GM12878 (cell line): Measurements from ENCODE around the gene IFI27L2. TPM values are rescaled to one million over a fixed set of nuclear protein-coding genes. Genes with fewer than 3 reads are reported as not detected.

ENCODE experiments used
- ATAC-seq: fragments of 200-7000 bp; cut with Tn5 transposase; 3 replicates; pipeline ENCODE4 v1.9.1; 2020; ENCODE audit warnings: mild to moderate bottlenecking, moderate library complexity
- BruUV-seq: library from RNA; stranded (reverse); fragments of 400-500 nt; replicated peaks from 2 replicates; lab custom pipeline; 2021; lab: Mats Ljungman, UMichigan
- CTCF ChIA-PET: fragments of 300-600 bp; sonication (Branson Sonifier 250); formaldehyde crosslinking; extraction: SDS; loops from one replicate; lab custom pipeline; 2021; ENCODE audit warnings: inconsistent platforms; lab: Yijun Ruan, JAX
- POLR2A ChIA-PET: fragments of 350-600 bp; formaldehyde crosslinking; extraction: SDS; loops from one replicate; lab custom pipeline; 2021; ENCODE audit warnings: inconsistent platforms; lab: Charles Lee
- RAD21 ChIA-PET: fragments of 300-600 bp; sonication (Branson Sonifier 250); formaldehyde crosslinking; loops from one replicate; lab custom pipeline; 2023; ENCODE audit warnings: antibody characterized with exemption; ENCODE audit not compliant: unreplicated experiment; lab: Charles Lee
- SMC1A ChIA-PET: fragments of 300-600 bp; sonication (Branson Sonifier 250); formaldehyde crosslinking; loops from one replicate; lab custom pipeline; 2023; ENCODE audit not compliant: unreplicated experiment, uncharacterized antibody; lab: Charles Lee
- DNase-seq: peaks from one replicate; pipeline ENCODE4 v3.0.0-alpha.2; 2011; ENCODE audit warnings: low read depth, low spot score
- FAIRE-seq: peaks from 3 replicates; lab custom pipeline; 2011; peaks lifted over from hg19 to GRCh38; lab: Jason Lieb, UNC
- H2AFZ ChIP-seq: 2 replicates; pipeline ENCODE4 v1.6.0; 2011; ENCODE audit warnings: low read depth, low read length, control low read depth; ENCODE audit not compliant: control insufficient read depth
- H3K27ac ChIP-seq: 2 replicates; pipeline ENCODE4 v1.5.1; 2011; ENCODE audit warnings: control low read depth; ENCODE audit not compliant: control insufficient read depth, insufficient read depth
- H3K27me3 ChIP-seq, 2 experiments: replicated peaks in 1 of 2; 2 replicates each; pipeline versions ENCODE4 v1.6.0 to v1.6.1; 2011; ENCODE audit warnings: low read length in 1 of 2; ENCODE audit not compliant: control insufficient read depth in 2 of 2, insufficient read depth in 2 of 2
- H3K36me3 ChIP-seq, 2 experiments: 2 replicates each; pipeline ENCODE4 v1.5.1; 2011; ENCODE audit warnings: low read length in 1 of 2; ENCODE audit not compliant: control insufficient read depth in 2 of 2, insufficient read depth in 2 of 2
- H3K4me1 ChIP-seq: 2 replicates; pipeline ENCODE4 v1.6.1; 2011; ENCODE audit warnings: mild to moderate bottlenecking, low read length, moderate library complexity, mixed read lengths; ENCODE audit not compliant: control insufficient read depth, insufficient read depth
- H3K4me2 ChIP-seq: 2 replicates; pipeline ENCODE4 v1.6.0; 2011; ENCODE audit warnings: control low read depth; ENCODE audit not compliant: control insufficient read depth, insufficient read depth
- H3K4me3 ChIP-seq: fragments of 200-600 bp; sonication (generic); 2 replicates; pipeline ENCODE4 v1.5.1; 2016
- H3K79me2 ChIP-seq: 2 replicates; pipeline ENCODE4 v1.6.0; 2011; ENCODE audit warnings: low read length; ENCODE audit not compliant: control insufficient read depth, insufficient read depth
- H3K9ac ChIP-seq: 2 replicates; pipeline ENCODE4 v1.8.0; 2011; ENCODE audit warnings: low read length, control low read depth, mixed read lengths; ENCODE audit not compliant: control insufficient read depth, insufficient read depth
- H3K9me3 ChIP-seq: replicated peaks from 3 replicates; pipeline ENCODE4 v1.5.1; 2011; ENCODE audit warnings: mild to moderate bottlenecking, low read length; ENCODE audit not compliant: control insufficient read depth, insufficient read depth
- H4K20me1 ChIP-seq: 2 replicates; pipeline ENCODE4 v1.6.0; 2011; ENCODE audit not compliant: control insufficient read depth, insufficient read depth
- CHD2 ChIP-seq: IDR thresholded peaks from 2 replicates; pipeline ENCODE4 v1.6.1; 2011; ENCODE audit warnings: low read depth, low read length, improper control_type of control experiment, borderline replicate concordance
- CREB1 ChIP-seq: IDR thresholded peaks from 2 replicates; pipeline ENCODE4 v1.6.1; 2012; ENCODE audit warnings: low read depth, mild to moderate bottlenecking, inconsistent platforms
- E2F4 ChIP-seq: IDR thresholded peaks from 2 replicates; pipeline ENCODE4 v1.6.1; 2012; ENCODE audit warnings: low read depth, low read length, improper control_type of control experiment
- HDAC6 ChIP-seq: fragments of 200-600 bp; sonication (generic); IDR thresholded peaks from one replicate; pipeline ENCODE4 v1.8.0; 2017; ENCODE audit warnings: antibody characterized with exemption; ENCODE audit not compliant: unreplicated experiment
- IRF4 ChIP-seq: IDR thresholded peaks from 2 replicates; pipeline ENCODE4 v1.6.1; 2011; ENCODE audit warnings: low read depth, low read length
- LARP7 ChIP-seq: fragments of 450-650 bp; IDR thresholded peaks from 2 replicates; pipeline ENCODE4 v1.6.1; 2017; ENCODE audit warnings: mild to moderate bottlenecking
- MEF2B ChIP-seq: fragments of 450-650 bp; IDR thresholded peaks from 2 replicates; pipeline ENCODE4 v1.6.1; 2018; ENCODE audit warnings: mild to moderate bottlenecking, moderate library complexity; ENCODE audit not compliant: partially characterized antibody, poor library complexity, severe bottlenecking
- MYB ChIP-seq: fragments of 150-350 bp; IDR thresholded peaks from 2 replicates; pipeline ENCODE4 v1.6.1; 2014; ENCODE audit warnings: mild to moderate bottlenecking, low read depth, low read length, borderline replicate concordance
- NFYB ChIP-seq: IDR thresholded peaks from 2 replicates; pipeline ENCODE4 v1.6.1; 2011; ENCODE audit warnings: low read depth, mild to moderate bottlenecking, low read length, improper control_type of control experiment, moderate library complexity; ENCODE audit not compliant: insufficient read depth
- NR2C1 ChIP-seq: fragments of 450-650 bp; IDR thresholded peaks from 2 replicates; pipeline ENCODE4 v1.6.1; 2017; ENCODE audit warnings: antibody characterized with exemption, mild to moderate bottlenecking, moderate library complexity
- NR2F1 ChIP-seq: fragments of 450-650 bp; conservative IDR thresholded peaks from 2 replicates; pipeline ENCODE4 v1.6.1; 2017; ENCODE audit warnings: mild to moderate bottlenecking
- PAX8 ChIP-seq: fragments of 450-650 bp; IDR thresholded peaks from 2 replicates; pipeline ENCODE4 v1.6.1; 2017; ENCODE audit warnings: mild to moderate bottlenecking, moderate library complexity
- PKNOX1 ChIP-seq: fragments of 450-650 bp; IDR thresholded peaks from 2 replicates; pipeline ENCODE4 v1.6.1; 2016; ENCODE audit warnings: mild to moderate bottlenecking
- SIN3A ChIP-seq: IDR thresholded peaks from 2 replicates; pipeline ENCODE4 v1.6.1; 2012; ENCODE audit warnings: low read depth, low read length, improper control_type of control experiment
- YY1 ChIP-seq: IDR thresholded peaks from 2 replicates; pipeline ENCODE4 v1.6.1; 2011; ENCODE audit warnings: low read depth, mild to moderate bottlenecking, low read length
- ZBED1 ChIP-seq: IDR thresholded peaks from 2 replicates; pipeline ENCODE4 v1.6.1; 2016; ENCODE audit warnings: borderline replicate concordance
- ZBTB33 ChIP-seq: fragments of 450-650 bp; IDR thresholded peaks from 2 replicates; pipeline ENCODE4 v1.6.1; 2017; ENCODE audit warnings: mild to moderate bottlenecking
- ZNF207 ChIP-seq: fragments of 450-650 bp; IDR thresholded peaks from 2 replicates; pipeline ENCODE4 v1.6.1; 2014; ENCODE audit warnings: antibody characterized with exemption, mild to moderate bottlenecking, borderline replicate concordance
- ZNF24 ChIP-seq: fragments of 450-650 bp; IDR thresholded peaks from 2 replicates; pipeline ENCODE4 v1.6.1; 2017; ENCODE audit warnings: antibody characterized with exemption, mild to moderate bottlenecking
- ZNF384 ChIP-seq: IDR thresholded peaks from 2 replicates; pipeline ENCODE4 v1.6.1; 2012; ENCODE audit warnings: low read depth, mild to moderate bottlenecking, low read length, improper control_type of control experiment, borderline replicate concordance
- WGBS: methylation state at CpG from one replicate; pipeline ENCODE4 v1.1.6; 2016; ENCODE audit warnings: low lambda C conversion rate; ENCODE audit not compliant: insufficient replicate concordance, insufficient coverage; ENCODE audit errors: missing lambda C conversion rate; 5-methylcytosine and 5-hydroxymethylcytosine counted together
- in situ Hi-C: fragments of 300-500 bp; cut with MboI; formaldehyde crosslinking; loops from 9 replicates; pipeline ENCODE4 v1.14.3; 2018; ENCODE audit warnings: mixed read lengths
- intact Hi-C: fragments of 100-400 bp; cut with micrococcal nuclease; formaldehyde crosslinking; loops from one replicate; pipeline ENCODE4 v1.14.2; 2022; ENCODE audit not compliant: unreplicated experiment
- polyA plus RNA-seq, 11 experiments: library from polyadenylated mRNA; depleted of rRNA in 4 of 11; unstranded in 6 of 11; stranded (reverse) in 5 of 11; fragments of >200 nt; fragmentation: Nextera tagmentation in 4 of 11; fragmentation: Illumina TruSeq in 1 of 11; extraction: Ambion mirVana in 4 of 11; extraction: Trizol in 1 of 11; gene quantifications; 1 replicate in 1 of 11; 2 replicates in 10 of 11; pipeline versions ENCODE4 v1.2.1 to v1.2.3, GENCODE V29; 2011 to 2016; ENCODE audit warnings: inconsistent platforms in 2 of 11, missing spikeins in 2 of 11, low read depth in 1 of 11
- total RNA-seq, 4 experiments: library from RNA; depleted of rRNA in 3 of 4; stranded (reverse); fragments of >200 nt in 3 of 4; fragmentation: Illumina TruSeq in 1 of 4; extraction: Trizol in 1 of 4; gene quantifications; 2 replicates each; pipeline versions ENCODE4 v1.2.1 to v1.2.3, GENCODE V29; 2013 to 2021

Gene IFI27L2
- total and polyA plus RNA-seq, 10 of the 15 experiments (the other 5 are each of a cell fraction or from before 2014, with no cell fraction given): 26.6 to 134 (median 60.3) TPM

- H3K27ac ChIP-seq: peak within 1 kb of the TSS; percentile 96
- SMC1A ChIA-PET: interaction anchor here (1.2 to 2.8 kb wide), 6 partner anchors 12 to 141 kb away, joined by 3 to 10 read pairs (median 7); no protein-coding TSS in a partner anchor
- peaks cover 10% of the 10 kb centered on the region for H3K9me3 ChIP-seq
- POLR2A ChIA-PET: interaction anchor here (1.0 to 3.0 kb wide), 3 partner anchors 9 to 48 kb away, joined by 6 to 14 read pairs (median 6); partner anchors contain the start of gene IFI27L2
- peak within 1 kb of the TSS; percentile 98 for H3K9ac ChIP-seq
- DNase-seq: peak; percentile 85
- H3K79me2 ChIP-seq: peaks cover 57% of the 10 kb centered on the region
- intact Hi-C loops (loop anchor here (5.0 kb wide), 1 partner anchor 104 kb away; the partner anchor contains the start of gene ASB2), in situ Hi-C loops (no loop called here)
- WGBS: under 1% methylated on average over 76 of the region's 77 CpGs
- H2AFZ ChIP-seq: peak within 1 kb of the TSS; percentile 98
- H4K20me1 ChIP-seq: peaks cover 5% of the 10 kb centered on the region; the same call in 1 of the 2 replicates
- peak within 1 kb of the TSS; percentile 72 for H3K4me3 ChIP-seq
- BruUV-seq: no TSS peak
- RAD21 ChIA-PET: interaction anchor here (0.5 to 2.0 kb wide), 10 partner anchors 24 to 1434 kb away, joined by 3 to 13 read pairs (median 3); partner anchors contain the start of gene IFI27L2
- peaks cover 3% of the 10 kb centered on the region for H3K4me1 ChIP-seq
- H3K27me3 ChIP-seq: no peaks in the 10 kb centered on the region
- ATAC-seq: peak; percentile 96
- H3K36me3 ChIP-seq: peaks cover 0 to 20% of the 10 kb centered on the region in 2 experiments; a peak in 3 of 4 replicates
- H3K4me2 ChIP-seq: peak within 1 kb of the TSS; percentile 89
- peak; percentile 86 for FAIRE-seq
- CTCF ChIA-PET: interaction anchor here (0.6 to 4.5 kb wide), 18 partner anchors 12 to 191 kb away, joined by 3 to 17 read pairs (median 4); partner anchors contain the start of gene OTUB2
- TF ChIP-seq PAX8 (no peak), ZNF24 (no peak), YY1 (peak; percentile 86), ZBED1 (no peak), HDAC6 (peak; percentile 56), CREB1 (peak; percentile 73; the same call in 1 of the 2 replicates), IRF4 (no peak), E2F4 (peak; percentile 84), NFYB (peak; percentile 88), ZBTB33 (no peak), ZNF384 (no peak), SIN3A (no peak), LARP7 (peak; percentile 94), MYB (no peak), MEF2B (peak; percentile 35), PKNOX1 (peak; percentile 53; the same call in 1 of the 2 replicates), NR2C1 (peak; percentile 83), CHD2 (peak; percentile 89), NR2F1 (peak; percentile 58), ZNF207 (peak; percentile 64; the same call in 1 of the 2 replicates)
Observed at GRCh38 chr14:94080621-94081385, 48.6 kb downstream of the IFI27L2 start, which contains the start of the genes DDX24 and IFI27L1. Gene DDX24 (minus strand): TSS chr14:94081202. CDS start chr14:94079742, 1,460 bp downstream. Gene IFI27L1 (plus strand): TSS chr14:94081310. CDS start chr14:94096938, 15,628 bp downstream.
